ENCODE results near the gene RPLP1. TPM values are rescaled to one million over a fixed set of nuclear protein-coding genes. Genes with fewer than 3 reads are reported as not detected.

Gene RPLP1
- total RNA-seq, 1 donor from 2014 or later = 572 TPM

DNA sequence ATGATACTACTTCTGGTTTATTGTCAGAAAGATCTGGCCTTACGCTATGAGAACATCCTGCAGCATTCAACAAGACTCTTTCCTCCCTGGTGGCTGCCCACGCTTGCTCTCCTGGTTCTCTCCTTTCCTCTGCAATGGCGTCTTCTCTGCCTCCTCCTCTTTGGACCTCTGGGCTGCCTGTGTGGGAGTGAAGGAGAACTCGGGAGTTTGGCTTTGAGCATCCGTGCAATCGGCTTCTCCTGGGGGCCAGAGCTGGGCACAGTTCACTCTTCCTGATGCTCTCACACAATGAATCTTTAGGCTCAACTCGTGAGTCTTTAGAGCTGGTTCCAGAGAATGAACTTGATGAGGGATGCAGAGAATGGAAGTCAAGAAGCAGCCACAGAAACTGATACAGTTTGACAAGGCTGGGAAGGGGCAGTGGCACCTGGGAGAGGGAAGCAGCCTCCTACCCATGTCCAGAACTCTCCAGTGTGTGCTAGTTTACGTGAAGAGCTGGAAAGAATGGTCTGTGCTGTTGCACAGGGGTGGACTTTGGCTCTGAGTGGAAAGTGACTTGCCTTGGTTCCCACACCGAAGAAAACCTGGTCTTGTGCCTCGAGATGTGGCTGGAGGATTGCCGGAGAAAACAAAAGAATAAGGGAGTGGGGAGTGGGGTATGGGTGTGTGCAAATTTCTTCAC lies 37.9 kb downstream of the RPLP1 start:
- Mint-ChIP-seq H3K9me3 (ENCODE audit: unreplicated experiment) (peaks cover 3% of the 10 kb centered on the region), H3K4me3 (ENCODE audit: unreplicated experiment) (no peak overlapping the region), H3K4me1 (ENCODE audit: low read depth, unreplicated experiment) (peaks cover 6% of the 10 kb centered on the region), H3K27ac (ENCODE audit: unreplicated experiment) (no peak overlapping the region), H3K36me3 (ENCODE audit: unreplicated experiment) (peaks cover 15% of the 10 kb centered on the region), H3K27me3 (ENCODE audit: unreplicated experiment) (peaks cover 5% of the 10 kb centered on the region)
- no peak for DNase-seq
- TF ChIP-seq, protein P1, sequence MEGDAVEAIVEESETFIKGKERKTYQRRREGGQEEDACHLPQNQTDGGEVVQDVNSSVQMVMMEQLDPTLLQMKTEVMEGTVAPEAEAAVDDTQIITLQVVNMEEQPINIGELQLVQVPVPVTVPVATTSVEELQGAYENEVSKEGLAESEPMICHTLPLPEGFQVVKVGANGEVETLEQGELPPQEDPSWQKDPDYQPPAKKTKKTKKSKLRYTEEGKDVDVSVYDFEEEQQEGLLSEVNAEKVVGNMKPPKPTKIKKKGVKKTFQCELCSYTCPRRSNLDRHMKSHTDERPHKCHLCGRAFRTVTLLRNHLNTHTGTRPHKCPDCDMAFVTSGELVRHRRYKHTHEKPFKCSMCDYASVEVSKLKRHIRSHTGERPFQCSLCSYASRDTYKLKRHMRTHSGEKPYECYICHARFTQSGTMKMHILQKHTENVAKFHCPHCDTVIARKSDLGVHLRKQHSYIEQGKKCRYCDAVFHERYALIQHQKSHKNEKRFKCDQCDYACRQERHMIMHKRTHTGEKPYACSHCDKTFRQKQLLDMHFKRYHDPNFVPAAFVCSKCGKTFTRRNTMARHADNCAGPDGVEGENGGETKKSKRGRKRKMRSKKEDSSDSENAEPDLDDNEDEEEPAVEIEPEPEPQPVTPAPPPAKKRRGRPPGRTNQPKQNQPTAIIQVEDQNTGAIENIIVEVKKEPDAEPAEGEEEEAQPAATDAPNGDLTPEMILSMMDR (IDR thresholded peaks at IDR 0.05; ENCODE audit: partially characterized antibody, unreplicated experiment) = no peak

DNA sequence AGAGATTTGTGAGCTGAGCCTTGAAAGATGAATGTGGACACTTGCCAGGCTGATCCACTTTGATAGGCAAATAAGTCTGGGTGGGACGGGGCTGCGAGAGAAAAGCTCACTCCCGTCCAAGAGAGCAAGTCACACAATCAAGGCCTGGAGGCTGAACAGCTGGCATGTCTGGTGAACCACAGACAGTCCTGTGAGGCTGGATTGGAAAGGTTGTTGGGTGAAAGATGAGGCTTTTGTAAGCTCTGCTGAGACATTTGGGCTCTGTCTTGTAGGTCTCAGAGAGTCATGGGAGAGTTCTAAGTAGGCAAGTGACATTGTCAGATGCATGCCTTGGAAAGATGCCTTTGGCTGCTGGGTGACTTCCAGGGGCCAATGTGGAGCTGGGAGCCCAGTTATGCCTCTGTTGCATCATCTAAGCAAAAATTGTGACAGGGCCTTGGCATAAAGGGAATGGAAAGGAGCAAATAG lies 38.5 kb downstream of the RPLP1 start:
- H3K4me3 Mint-ChIP-seq (ENCODE audit: unreplicated experiment) = no peak overlapping the region
- H3K4me1 Mint-ChIP-seq (ENCODE audit: low read depth, unreplicated experiment) = peaks cover 6% of the 10 kb centered on the region
- no peak overlapping the region for H3K27ac Mint-ChIP-seq (ENCODE audit: unreplicated experiment)
- TF ChIP-seq, protein P1 (IDR thresholded peaks at IDR 0.05; ENCODE audit: partially characterized antibody, unreplicated experiment) = no peak
- H3K9me3 Mint-ChIP-seq (ENCODE audit: unreplicated experiment) = peaks cover 3% of the 10 kb centered on the region
- DNase-seq = no peak
- peaks cover 5% of the 10 kb centered on the region for H3K27me3 Mint-ChIP-seq (ENCODE audit: unreplicated experiment)
- peaks cover 15% of the 10 kb centered on the region for H3K36me3 Mint-ChIP-seq (ENCODE audit: unreplicated experiment)

DNA sequence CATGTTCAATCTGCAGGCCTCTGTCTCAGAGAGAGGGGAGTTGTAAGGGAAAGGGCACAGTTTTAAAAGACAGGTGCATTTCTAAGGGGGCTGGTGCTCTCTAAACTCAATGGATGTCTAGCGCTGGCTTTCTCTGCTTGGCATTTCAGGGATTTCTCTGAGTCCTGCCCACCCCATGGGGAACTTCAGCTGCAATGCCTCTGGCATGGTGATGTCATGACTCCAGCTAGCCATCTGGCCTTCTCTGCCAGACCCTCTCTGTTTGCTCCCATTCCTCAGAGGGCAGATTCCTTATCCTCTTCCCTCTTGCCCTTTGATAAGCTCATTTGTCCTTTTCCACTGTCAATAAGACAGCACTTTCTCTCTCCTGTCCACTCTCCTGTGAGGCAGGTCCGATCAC lies 40.8 kb downstream of the RPLP1 start:
- peaks cover 15% of the 10 kb centered on the region for H3K36me3 Mint-ChIP-seq (ENCODE audit: unreplicated experiment)
- TF ChIP-seq, protein P1 (IDR thresholded peaks at IDR 0.05; ENCODE audit: partially characterized antibody, unreplicated experiment) = no peak
- H3K27me3 Mint-ChIP-seq (ENCODE audit: unreplicated experiment) = peaks cover 6% of the 10 kb centered on the region
- H3K4me3 Mint-ChIP-seq (ENCODE audit: unreplicated experiment) = peak overlapping the region; percentile 55
- peak; percentile 66 for DNase-seq
- H3K27ac Mint-ChIP-seq (ENCODE audit: unreplicated experiment) = peak overlapping the region; percentile 81
- H3K4me1 Mint-ChIP-seq (ENCODE audit: low read depth, unreplicated experiment) = peaks cover 13% of the 10 kb centered on the region
- peaks cover 7% of the 10 kb centered on the region for H3K9me3 Mint-ChIP-seq (ENCODE audit: unreplicated experiment)

DNA sequence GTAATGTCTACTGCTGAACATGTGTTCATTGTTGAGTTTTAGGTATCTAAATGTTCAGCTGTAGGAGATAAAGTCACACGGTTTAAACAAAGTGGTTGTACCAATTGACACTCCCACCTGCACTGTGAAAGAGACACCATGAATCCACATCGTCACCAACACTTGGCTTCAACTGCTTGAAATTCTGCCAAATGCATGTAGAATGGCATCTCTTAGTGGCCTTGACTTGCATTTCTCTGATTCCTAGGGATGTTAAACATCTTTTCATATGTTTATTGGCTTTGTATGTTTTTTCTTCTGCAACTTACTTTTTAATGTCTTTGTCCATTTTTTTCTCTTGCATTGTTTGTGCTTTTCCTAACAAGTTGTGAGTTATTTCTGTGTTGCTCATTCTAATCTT lies 43.4 kb downstream of the RPLP1 start:
- peaks cover 6% of the 10 kb centered on the region for H3K9me3 Mint-ChIP-seq (ENCODE audit: unreplicated experiment)
- peaks cover 4% of the 10 kb centered on the region for H3K36me3 Mint-ChIP-seq (ENCODE audit: unreplicated experiment)
- TF ChIP-seq, protein P1 (IDR thresholded peaks at IDR 0.05; ENCODE audit: partially characterized antibody, unreplicated experiment) = no peak
- no peak for DNase-seq
- H3K27ac Mint-ChIP-seq (ENCODE audit: unreplicated experiment) = no peak overlapping the region
- no peak overlapping the region for H3K4me3 Mint-ChIP-seq (ENCODE audit: unreplicated experiment)
- H3K27me3 Mint-ChIP-seq (ENCODE audit: unreplicated experiment) = peaks cover 7% of the 10 kb centered on the region
- peaks cover 25% of the 10 kb centered on the region for H3K4me1 Mint-ChIP-seq (ENCODE audit: low read depth, unreplicated experiment)

DNA sequence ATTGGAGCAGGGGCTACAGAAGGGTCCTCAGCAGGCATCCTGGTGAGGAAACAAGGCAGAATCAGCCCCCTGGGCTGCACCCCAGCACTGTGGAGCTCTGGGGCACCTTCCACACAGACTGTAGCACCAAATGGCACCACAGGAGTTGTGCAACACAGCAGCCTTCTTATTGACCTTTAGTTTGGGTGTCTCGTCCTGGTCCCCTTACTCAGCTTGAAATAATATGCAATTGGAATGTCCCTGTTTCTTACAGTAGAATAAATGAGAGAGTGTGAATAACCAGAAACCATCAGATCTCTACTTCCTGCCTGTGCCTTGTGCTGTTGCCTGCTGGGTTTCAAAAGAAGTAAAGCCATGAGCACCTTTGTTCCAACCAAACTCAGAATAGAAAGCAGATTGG lies 44.5 kb downstream of the RPLP1 start:
- H3K4me3 Mint-ChIP-seq (ENCODE audit: unreplicated experiment) = no peak overlapping the region
- peaks cover 4% of the 10 kb centered on the region for H3K9me3 Mint-ChIP-seq (ENCODE audit: unreplicated experiment)
- H3K36me3 Mint-ChIP-seq (ENCODE audit: unreplicated experiment) = no peaks in the 10 kb centered on the region
- H3K4me1 Mint-ChIP-seq (ENCODE audit: low read depth, unreplicated experiment) = peaks cover 25% of the 10 kb centered on the region
- TF ChIP-seq, protein P1 (IDR thresholded peaks at IDR 0.05; ENCODE audit: partially characterized antibody, unreplicated experiment) = no peak
- H3K27ac Mint-ChIP-seq (ENCODE audit: unreplicated experiment) = no peak overlapping the region
- peaks cover 6% of the 10 kb centered on the region for H3K27me3 Mint-ChIP-seq (ENCODE audit: unreplicated experiment)
- no peak for DNase-seq

Measured in glutamatergic neuron (in vitro differentiated cells).